SK-N-SH (cell line): ENCODE measurements around the gene GXYLT2. TPM values are rescaled to one million over a fixed set of nuclear protein-coding genes. Genes with fewer than 3 reads are reported as not detected.
A peak's percentile ranks its signal among the peaks of the same experiment; 100 is the strongest.

Source experiments
- CTCF ChIA-PET: fragments of 300-600, 350-600 bp; formaldehyde crosslinking; extraction: SDS; loops from one replicate; lab custom pipeline; 2021; lab: Yijun Ruan, JAX
- POLR2A ChIA-PET: fragments of 350-600 bp; sonication (Branson Sonifier 250); formaldehyde crosslinking; extraction: SDS; loops from one replicate; lab custom pipeline; 2020; ENCODE audit warnings: antibody characterized with exemption, inconsistent platforms; lab: Yijun Ruan, JAX
- DNase-seq: peaks from one replicate; pipeline ENCODE4 v3.0.0; 2012
- H2AFZ ChIP-seq: fragments of 200-600 bp; sonication (generic); 2 replicates; pipeline ENCODE4 v1.8.1; 2016; ENCODE audit warnings: antibody characterized with exemption, mild to moderate bottlenecking, low read depth
- H3F3A ChIP-seq: fragments of 200-600 bp; sonication (generic); replicated peaks from 2 replicates; pipeline ENCODE3; 2016; ENCODE audit warnings: antibody characterized with exemption, mild to moderate bottlenecking; ENCODE audit not compliant: insufficient read depth
- H3K27ac ChIP-seq, 2 experiments: fragments of 200-500 bp in 1 of 2; fragments of 200-600 bp in 1 of 2; sonication (Bioruptor generic) in 1 of 2; sonication (generic), shearing (Covaris generic) in 1 of 2; 2 replicates each; pipeline versions ENCODE4 v1.5.1 to v1.6.1; 2014 to 2016; ENCODE audit warnings: low read depth in 2 of 2, inconsistent platforms in 1 of 2, low read length in 1 of 2, mild to moderate bottlenecking in 1 of 2, mixed read lengths in 1 of 2
- H3K27me3 ChIP-seq: fragments of 200-600 bp; sonication (generic), shearing (Covaris generic); 2 replicates; pipeline ENCODE4 v1.6.1; 2016; ENCODE audit warnings: mixed run types; ENCODE audit not compliant: insufficient read depth
- H3K36me3 ChIP-seq, 2 experiments: fragments of 200-500 bp in 1 of 2; fragments of 200-600 bp in 1 of 2; sonication (Bioruptor generic) in 1 of 2; sonication (generic) in 1 of 2; replicated peaks in 1 of 2; 2 replicates each; pipeline versions ENCODE3 to v1.5.1; 2014 to 2016; ENCODE audit warnings: low read length in 1 of 2, mild to moderate bottlenecking in 1 of 2; ENCODE audit not compliant: insufficient read depth in 2 of 2, control insufficient read depth in 1 of 2
- H3K4me1 ChIP-seq, 2 experiments: fragments of 200-500 bp in 1 of 2; fragments of 200-600 bp in 1 of 2; sonication (Bioruptor generic) in 1 of 2; sonication (generic), shearing (Covaris generic) in 1 of 2; 2 replicates each; pipeline versions ENCODE4 v1.5.1 to v1.6.1; 2014 to 2016; ENCODE audit warnings: low read depth in 1 of 2, low read length in 1 of 2, mixed run types in 1 of 2; ENCODE audit not compliant: insufficient read depth in 2 of 2, control insufficient read depth in 1 of 2
- H3K4me2 ChIP-seq: fragments of 200-600 bp; sonication (generic), shearing (Covaris generic); 2 replicates; pipeline ENCODE4 v1.6.1; 2017; ENCODE audit warnings: mixed run types
- H3K4me3 ChIP-seq, 2 experiments: fragments of 200-500 bp in 1 of 2; fragments of 200-600 bp in 1 of 2; sonication (Bioruptor generic) in 1 of 2; sonication (generic), shearing (Covaris generic) in 1 of 2; 2 replicates each; pipeline versions ENCODE4 v1.5.1 to v1.8.1; 2014 to 2016; ENCODE audit warnings: low read depth in 2 of 2, inconsistent platforms in 1 of 2, low read length in 1 of 2, mild to moderate bottlenecking in 1 of 2, mixed read lengths in 1 of 2, moderate library complexity in 1 of 2
- H3K79me2 ChIP-seq: fragments of 200-600 bp; sonication (generic); 2 replicates; pipeline ENCODE4 v1.8.1; 2017; ENCODE audit warnings: mild to moderate bottlenecking; ENCODE audit not compliant: insufficient read depth
- H3K9ac ChIP-seq: fragments of 200-600 bp; sonication (generic); 2 replicates; pipeline ENCODE4 v1.6.1; 2017; ENCODE audit warnings: mixed run types
- H3K9me2 ChIP-seq: fragments of 200-600 bp; sonication (generic); 2 replicates; pipeline ENCODE4 v1.6.1; 2017; ENCODE audit warnings: mixed run types
- H3K9me3 ChIP-seq: fragments of 200-600 bp; sonication (generic); 2 replicates; pipeline ENCODE4 v1.6.1; 2017; ENCODE audit warnings: mixed run types, mild to moderate bottlenecking, moderate library complexity
- H4K20me1 ChIP-seq: fragments of 200-600 bp; sonication (generic); 2 replicates; pipeline ENCODE4 v1.6.1; 2017; ENCODE audit warnings: mild to moderate bottlenecking, mixed run types; ENCODE audit not compliant: insufficient read depth
- ELF1 ChIP-seq: IDR thresholded peaks from 2 replicates; pipeline ENCODE4 v1.4.0; 2012
- FOSL2 ChIP-seq: IDR thresholded peaks from 2 replicates; pipeline ENCODE4 v1.4.0; 2012; ENCODE audit warnings: low read depth, mild to moderate bottlenecking, moderate library complexity, borderline replicate concordance
- FOXM1 ChIP-seq: IDR thresholded peaks from 2 replicates; pipeline ENCODE4 v1.4.0; 2012; ENCODE audit warnings: low read depth, mild to moderate bottlenecking
- GATA2 ChIP-seq: sonication (generic); formaldehyde crosslinking; IDR thresholded peaks from 2 replicates; pipeline ENCODE4 v1.5.0; 2020; ENCODE audit warnings: mild to moderate bottlenecking, missing genetic modification reagents
- MEF2A ChIP-seq: IDR thresholded peaks from 2 replicates; pipeline ENCODE4 v1.4.0; 2012; ENCODE audit warnings: low read depth, borderline replicate concordance
- POLR2AphosphoS5 ChIP-seq: IDR thresholded peaks from 2 replicates; pipeline ENCODE4 v1.6.1; 2012; ENCODE audit warnings: low read depth, low read length
- RCOR1 ChIP-seq: fragments of 150-350 bp; IDR thresholded peaks from 2 replicates; pipeline ENCODE4 v1.6.1; 2017; ENCODE audit warnings: antibody characterized with exemption, low read length
- TAF1 ChIP-seq: IDR thresholded peaks from 2 replicates; pipeline ENCODE4 v1.6.1; 2012; ENCODE audit warnings: low read depth, mild to moderate bottlenecking, low read length, moderate library complexity, borderline replicate concordance
- TCF12 ChIP-seq: IDR thresholded peaks from 2 replicates; pipeline ENCODE4 v1.4.0; 2012
- WGBS: methylation state at CpG from one replicate; pipeline ENCODE4 v1.1.6; 2017; ENCODE audit warnings: low lambda C conversion rate; 5-methylcytosine and 5-hydroxymethylcytosine counted together
- polyA plus RNA-seq, 3 experiments: library from polyadenylated mRNA; depleted of rRNA; stranded (reverse); fragments of >200 nt; gene quantifications; 2 replicates each; pipeline ENCODE4 v1.2.3, GENCODE V29; 2012
- TF ChIP-seq, protein P1 (sequence below): IDR thresholded peaks from 2 replicates; pipeline ENCODE4 v1.4.0; 2012; ENCODE audit warnings: low read depth
- TF ChIP-seq, protein P2 (sequence below): IDR thresholded peaks from 2 replicates; pipeline ENCODE4 v1.4.0; 2012; ENCODE audit warnings: low read depth, borderline replicate concordance

The GXYLT2 gene
- polyA plus RNA-seq, 1 of the 3 experiments (the other 2 are of a cell fraction) = 9.1 TPM

DNA sequence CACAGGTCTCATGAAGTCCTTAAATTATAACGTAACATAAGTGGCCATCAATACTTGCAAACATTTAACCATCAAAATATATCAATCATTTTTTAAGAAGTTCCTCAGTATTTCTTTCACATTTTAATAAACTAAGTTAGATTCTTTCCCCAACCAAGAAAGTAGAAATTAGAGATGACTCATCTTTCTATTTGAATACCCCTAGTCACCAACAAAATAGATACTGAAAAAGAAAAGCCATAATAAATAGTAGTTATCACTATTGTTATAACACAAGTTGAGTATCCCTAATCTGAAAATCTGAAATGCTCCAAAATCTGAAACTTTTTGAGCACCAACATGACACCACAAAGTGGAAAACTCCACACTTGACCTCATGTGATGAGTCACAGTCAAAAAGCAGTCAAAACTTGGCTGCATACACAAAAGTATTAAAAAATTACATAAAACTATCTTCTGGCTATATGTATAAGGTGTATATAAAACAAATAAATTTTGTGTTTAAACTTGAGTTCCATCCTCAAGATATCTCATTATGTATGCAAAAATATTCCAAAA is 43.3 kb upstream of the GXYLT2 start:
- DNase-seq = no peak
- H2AFZ ChIP-seq = no peak overlapping the region
- H3K9me3 ChIP-seq = no peaks in the 10 kb centered on the region
- ChIA-PET CTCF (interaction anchor here (1.0 kb wide), 1 partner anchor 969 kb away, joined by 4 read pairs; no protein-coding TSS in a partner anchor), POLR2A (no interaction called here)
- peaks cover 8 to 12% of the 10 kb centered on the region in 2 experiments; a peak in 3 of 4 replicates for H3K4me1 ChIP-seq
- no peak overlapping the region for H3K9ac ChIP-seq
- no peaks in the 10 kb centered on the region for H3K27me3 ChIP-seq
- H3K36me3 ChIP-seq = peaks cover 20 to 24% of the 10 kb centered on the region in 2 experiments
- no peak overlapping the region for H3K4me3 ChIP-seq
- no peak overlapping the region for H3K4me2 ChIP-seq
- H3K79me2 ChIP-seq = peaks cover 51% of the 10 kb centered on the region
- peaks cover 12% of the 10 kb centered on the region for H3F3A ChIP-seq
- H4K20me1 ChIP-seq = peaks cover 10% of the 10 kb centered on the region; the same call in 1 of the 2 replicates
- peak overlapping the region in 1 of 2 experiments; percentile 29; a peak in 2 of 4 replicates for H3K27ac ChIP-seq
- TF ChIP-seq MEF2A (no peak), FOSL2 (peak; percentile 38; the same call in 1 of the 2 replicates), RCOR1 (no peak)
- no peaks in the 10 kb centered on the region for H3K9me2 ChIP-seq
- WGBS = 82% methylated on average over 1 of the region's 1 CpG

DNA sequence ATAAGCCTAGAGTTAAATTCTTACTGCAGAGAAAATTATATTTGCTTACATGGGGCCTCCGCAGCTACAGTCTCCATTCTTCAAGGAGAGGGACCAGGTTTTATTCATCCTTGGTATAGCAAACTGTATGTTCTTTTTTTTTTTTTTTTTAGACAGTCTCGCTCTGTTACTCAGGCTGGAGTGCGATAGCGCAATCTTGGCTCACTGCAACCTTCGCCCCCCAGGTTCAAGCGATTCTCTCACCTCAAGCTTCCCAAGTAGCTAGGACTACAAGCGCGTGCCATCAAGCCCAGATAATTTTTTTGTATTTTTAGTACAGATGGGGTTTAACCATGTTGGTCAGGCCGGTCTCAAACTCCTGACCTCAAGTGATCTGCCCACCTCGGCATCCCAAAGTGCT is 41.7 kb upstream of the GXYLT2 start:
- Histone ChIP-seq H3K4me3 (peak overlapping the region in 1 of 2 experiments; percentile 97; a peak in 2 of 4 replicates), H3K79me2 (peaks cover 51% of the 10 kb centered on the region), H3K27ac (no peak overlapping the region), H3K9me2 (no peaks in the 10 kb centered on the region), H2AFZ (no peak overlapping the region), H3K9ac (no peak overlapping the region), H4K20me1 (peaks cover 10% of the 10 kb centered on the region; the same call in 1 of the 2 replicates)
- no peak for DNase-seq
- POLR2A ChIA-PET = no interaction called here
- TF ChIP-seq ELF1 = no peak
- TF ChIP-seq FOXM1 = no peak
- no peak for TF ChIP-seq TAF1
- no peak for TF ChIP-seq POLR2AphosphoS5
- TF ChIP-seq, protein P1, sequence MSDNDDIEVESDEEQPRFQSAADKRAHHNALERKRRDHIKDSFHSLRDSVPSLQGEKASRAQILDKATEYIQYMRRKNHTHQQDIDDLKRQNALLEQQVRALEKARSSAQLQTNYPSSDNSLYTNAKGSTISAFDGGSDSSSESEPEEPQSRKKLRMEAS = no peak
- TF ChIP-seq TCF12 = no peak
- no peak for TF ChIP-seq GATA2 (CRISPR knock-in tag)
- TF ChIP-seq, protein P2, sequence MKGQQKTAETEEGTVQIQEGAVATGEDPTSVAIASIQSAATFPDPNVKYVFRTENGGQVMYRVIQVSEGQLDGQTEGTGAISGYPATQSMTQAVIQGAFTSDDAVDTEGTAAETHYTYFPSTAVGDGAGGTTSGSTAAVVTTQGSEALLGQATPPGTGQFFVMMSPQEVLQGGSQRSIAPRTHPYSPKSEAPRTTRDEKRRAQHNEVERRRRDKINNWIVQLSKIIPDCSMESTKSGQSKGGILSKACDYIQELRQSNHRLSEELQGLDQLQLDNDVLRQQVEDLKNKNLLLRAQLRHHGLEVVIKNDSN = no peak
- TF ChIP-seq, all 33 proteins: peak for 0
- 75% methylated on average over 10 of the region's 10 CpGs for WGBS
- Histone ChIP-seq H3K27me3 (no peaks in the 10 kb centered on the region), H3K4me1 (peaks cover 8 to 12% of the 10 kb centered on the region in 2 experiments; a peak in 3 of 4 replicates), H3K36me3 (peaks cover 12 to 13% of the 10 kb centered on the region in 2 experiments), H3K9me3 (no peaks in the 10 kb centered on the region), H3K4me2 (peak overlapping the region; percentile 97; the same call in 1 of the 2 replicates), H3F3A (peaks cover 12% of the 10 kb centered on the region)
- CTCF ChIA-PET = interaction anchor here (0.9 to 2.0 kb wide), 4 partner anchors 10 to 210 kb away, joined by 3 to 8 read pairs (median 4); no protein-coding TSS in a partner anchor
